Measurements from ENCODE around the gene KLC4.
A peak's percentile ranks its signal among the peaks of the same experiment; 100 is the strongest.
"Not testable (repeated sequence)": the region's sequence is repeated elsewhere in the genome, so short reads cannot be mapped to it uniquely, and the experiment has no call there.

KLC4 gene

GRCh38 chr6:43024436-43024835, 35.0 kb upstream of the KLC4 start:
- peak overlapping the region; percentile 24 for H3K4me3 Mint-ChIP-seq
- no peak for DNase-seq
- no peaks in the 10 kb centered on the region for H3K9me3 Mint-ChIP-seq
- peaks cover 85% of the 10 kb centered on the region for H3K36me3 Mint-ChIP-seq (ENCODE audit: low read depth)
- peaks cover 38% of the 10 kb centered on the region for H3K4me1 Mint-ChIP-seq (ENCODE audit: low read depth)
- H3K27me3 Mint-ChIP-seq, result no peaks in the 10 kb centered on the region
- H3K27ac Mint-ChIP-seq, result peak overlapping the region; percentile 84

- H3K4me3 Mint-ChIP-seq, result no peak overlapping the region
- H3K4me1 Mint-ChIP-seq (ENCODE audit: low read depth), result peaks cover 26% of the 10 kb centered on the region
- no peaks in the 10 kb centered on the region for H3K27me3 Mint-ChIP-seq
- peak overlapping the region; percentile 55 for H3K27ac Mint-ChIP-seq
- DNase-seq, result no peak
- peaks cover 81% of the 10 kb centered on the region for H3K36me3 Mint-ChIP-seq (ENCODE audit: low read depth)
- H3K9me3 Mint-ChIP-seq, result no peaks in the 10 kb centered on the region
Measured at GRCh38 chr6:43026365-43026764, 33.1 kb upstream of the KLC4 start.

DNA sequence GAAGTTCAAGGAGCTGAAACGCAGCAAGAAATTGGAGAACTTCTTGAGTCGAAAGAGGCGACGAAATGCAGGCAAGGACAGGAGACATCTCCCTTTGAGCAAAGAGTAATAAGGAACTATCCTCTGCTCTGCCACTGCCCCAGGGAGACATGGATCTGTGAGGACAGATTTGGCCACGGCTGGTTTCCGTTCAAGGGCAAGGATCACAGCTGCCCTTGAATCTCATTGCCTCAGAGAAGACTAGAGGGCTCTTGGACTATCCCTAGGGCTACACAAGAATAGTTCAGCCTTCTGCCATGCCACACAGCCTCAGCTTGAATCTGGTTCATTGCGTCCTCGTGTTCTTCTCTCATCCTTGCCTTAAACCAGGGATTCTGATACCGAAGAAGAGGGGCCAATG, 30.3 kb upstream of the KLC4 start:
- no peaks in the 10 kb centered on the region for H3K27me3 Mint-ChIP-seq
- DNase-seq, result no peak
- H3K4me1 Mint-ChIP-seq (ENCODE audit: low read depth), result peaks cover 17% of the 10 kb centered on the region
- H3K27ac Mint-ChIP-seq, result no peak overlapping the region
- peaks cover 94% of the 10 kb centered on the region for H3K36me3 Mint-ChIP-seq (ENCODE audit: low read depth)
- H3K9me3 Mint-ChIP-seq, result no peaks in the 10 kb centered on the region
- no peak overlapping the region for H3K4me3 Mint-ChIP-seq

- Mint-ChIP-seq H3K36me3 (ENCODE audit: low read depth) (peaks cover 89% of the 10 kb centered on the region), H3K4me3 (no peak overlapping the region), H3K27ac (peak overlapping the region; percentile 14)
Measured at GRCh38 chr6:43032326-43032725, 27.1 kb upstream of the KLC4 start.

DNA sequence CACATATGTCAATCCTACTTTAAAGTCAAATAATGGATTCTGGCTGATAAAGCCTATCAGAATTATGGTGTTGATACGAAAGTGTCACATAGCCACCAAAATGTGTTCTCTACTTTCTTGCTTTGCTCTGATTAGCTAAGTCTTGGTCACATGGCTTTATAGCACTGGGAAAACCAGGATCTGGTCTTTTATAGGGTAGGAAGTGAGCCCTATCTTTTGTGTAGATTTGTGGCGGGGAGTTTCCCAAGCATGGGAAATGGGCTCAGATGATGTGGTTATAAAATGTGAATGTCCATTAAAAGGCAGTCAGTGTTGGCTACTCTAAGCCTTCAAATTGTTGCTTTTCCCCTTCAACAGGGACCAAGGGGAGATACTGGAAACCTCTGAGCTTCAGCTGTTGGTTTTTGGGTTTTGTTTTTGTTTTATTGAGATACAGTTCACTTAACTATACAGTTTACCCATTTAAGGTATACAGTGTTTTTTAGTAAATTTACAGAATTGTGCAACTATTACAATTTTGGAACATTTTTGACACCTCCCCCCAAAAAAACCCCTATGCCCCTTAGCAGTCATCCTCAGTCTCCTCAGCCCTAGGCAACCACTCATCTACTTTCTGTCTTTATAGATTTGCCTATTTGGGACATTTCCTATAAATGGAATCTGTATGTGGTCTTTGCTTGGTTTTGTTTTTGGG, 25.8 kb upstream of the KLC4 start:
- peaks cover 5% of the 10 kb centered on the region for H3K4me1 Mint-ChIP-seq (ENCODE audit: low read depth)
- no peaks in the 10 kb centered on the region for H3K27me3 Mint-ChIP-seq
- no peak overlapping the region for H3K4me3 Mint-ChIP-seq
- no peaks in the 10 kb centered on the region for H3K9me3 Mint-ChIP-seq
- DNase-seq, result no peak
- peak overlapping the region; percentile 56 for H3K27ac Mint-ChIP-seq
- peaks cover 89% of the 10 kb centered on the region for H3K36me3 Mint-ChIP-seq (ENCODE audit: low read depth)

More at GRCh38 chr6:43032326-43032725, 27.1 kb upstream of the KLC4 start:
- Mint-ChIP-seq H3K4me1 (ENCODE audit: low read depth) (peaks cover 5% of the 10 kb centered on the region), H3K27me3 (no peaks in the 10 kb centered on the region), H3K9me3 (no peaks in the 10 kb centered on the region)
- no peak for DNase-seq

- H3K36me3 Mint-ChIP-seq (ENCODE audit: low read depth), result peaks cover 89% of the 10 kb centered on the region
- H3K27me3 Mint-ChIP-seq, result no peaks in the 10 kb centered on the region
- H3K4me1 Mint-ChIP-seq (ENCODE audit: low read depth), result peaks cover 5% of the 10 kb centered on the region
- no peak for DNase-seq
- H3K9me3 Mint-ChIP-seq, result no peaks in the 10 kb centered on the region
- H3K4me3 Mint-ChIP-seq, result no peak overlapping the region
- peak overlapping the region; percentile 56 for H3K27ac Mint-ChIP-seq
Measured at GRCh38 chr6:43034190-43034525, 25.3 kb upstream of the KLC4 start.

GRCh38 chr6:43035495-43036194, 23.8 kb upstream of the KLC4 start:
- no peaks in the 10 kb centered on the region for H3K9me3 Mint-ChIP-seq
- no peak overlapping the region for H3K4me3 Mint-ChIP-seq
- no peaks in the 10 kb centered on the region for H3K27me3 Mint-ChIP-seq
- peaks cover 89% of the 10 kb centered on the region for H3K36me3 Mint-ChIP-seq (ENCODE audit: low read depth)
- H3K27ac Mint-ChIP-seq, result peak overlapping the region; percentile 34
- DNase-seq, result no peak
- H3K4me1 Mint-ChIP-seq (ENCODE audit: low read depth), result peaks cover 5% of the 10 kb centered on the region

- H3K27ac Mint-ChIP-seq, result no peak overlapping the region
- no peaks in the 10 kb centered on the region for H3K9me3 Mint-ChIP-seq
- H3K36me3 Mint-ChIP-seq (ENCODE audit: low read depth), result peaks cover 89% of the 10 kb centered on the region
- H3K27me3 Mint-ChIP-seq, result no peaks in the 10 kb centered on the region
- H3K4me3 Mint-ChIP-seq, result no peak overlapping the region
- DNase-seq, result no peak
- H3K4me1 Mint-ChIP-seq (ENCODE audit: low read depth), result peaks cover 5% of the 10 kb centered on the region
Measured at GRCh38 chr6:43036712-43037111, 22.7 kb upstream of the KLC4 start.

GRCh38 chr6:43037197-43037596, 22.2 kb upstream of the KLC4 start:
- Mint-ChIP-seq H3K9me3 (no peaks in the 10 kb centered on the region), H3K27ac (peak overlapping the region; percentile 13), H3K4me1 (ENCODE audit: low read depth) (peaks cover 5% of the 10 kb centered on the region), H3K36me3 (ENCODE audit: low read depth) (peaks cover 87% of the 10 kb centered on the region), H3K4me3 (no peak overlapping the region), H3K27me3 (no peaks in the 10 kb centered on the region)
- DNase-seq, result no peak

DNA sequence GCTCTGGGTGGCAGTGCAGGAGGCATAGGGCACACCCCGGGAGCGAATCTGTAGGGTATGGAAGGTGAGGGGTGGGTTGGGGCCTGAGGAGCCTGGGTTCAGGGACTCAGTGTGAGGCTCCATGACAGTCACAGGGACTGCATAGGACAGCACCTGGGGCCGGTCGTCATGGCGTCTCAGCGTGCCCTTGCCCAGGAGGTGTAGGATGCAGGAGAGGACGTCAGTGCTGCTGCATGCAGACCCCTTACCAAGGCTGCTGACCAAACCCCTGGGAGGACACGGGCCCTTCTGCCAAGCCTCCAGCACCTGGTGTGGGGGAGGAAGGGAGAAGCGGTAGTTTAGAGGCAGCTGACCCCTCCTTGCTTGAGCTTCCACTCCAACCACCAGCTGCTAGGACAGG, 21.7 kb upstream of the KLC4 start:
- Mint-ChIP-seq H3K36me3 (ENCODE audit: low read depth) (peaks cover 87% of the 10 kb centered on the region), H3K27me3 (no peaks in the 10 kb centered on the region), H3K9me3 (no peaks in the 10 kb centered on the region), H3K4me1 (ENCODE audit: low read depth) (peaks cover 5% of the 10 kb centered on the region), H3K27ac (peak overlapping the region; percentile 63), H3K4me3 (no peak overlapping the region)
- DNase-seq, result no peak

DNA sequence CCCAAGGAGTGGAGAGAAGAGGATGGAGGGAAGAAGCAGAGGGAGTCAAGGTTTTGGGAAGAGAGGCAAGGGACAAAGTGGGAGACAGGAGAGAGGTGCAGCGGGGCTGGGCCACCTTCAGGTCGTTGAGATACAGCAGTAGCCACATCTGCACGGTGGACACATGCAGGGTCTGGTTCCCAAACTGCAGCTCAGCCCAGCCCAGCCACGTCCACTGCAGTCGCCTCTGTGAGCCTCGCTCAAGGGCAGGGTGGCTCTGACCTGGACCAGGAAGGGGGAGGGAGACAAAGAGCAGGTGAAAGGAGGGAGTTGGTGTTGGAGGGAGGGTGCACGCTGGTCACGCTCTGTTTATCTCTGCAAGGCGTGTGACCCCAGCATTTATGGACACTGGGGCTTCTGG, 20.7 kb upstream of the KLC4 start:
- DNase-seq, result no peak
- Mint-ChIP-seq H3K36me3 (ENCODE audit: low read depth) (peaks cover 86% of the 10 kb centered on the region), H3K4me3 (no peak overlapping the region), H3K27me3 (no peaks in the 10 kb centered on the region), H3K9me3 (no peaks in the 10 kb centered on the region), H3K27ac (no peak overlapping the region), H3K4me1 (ENCODE audit: low read depth) (no peaks in the 10 kb centered on the region)

DNA sequence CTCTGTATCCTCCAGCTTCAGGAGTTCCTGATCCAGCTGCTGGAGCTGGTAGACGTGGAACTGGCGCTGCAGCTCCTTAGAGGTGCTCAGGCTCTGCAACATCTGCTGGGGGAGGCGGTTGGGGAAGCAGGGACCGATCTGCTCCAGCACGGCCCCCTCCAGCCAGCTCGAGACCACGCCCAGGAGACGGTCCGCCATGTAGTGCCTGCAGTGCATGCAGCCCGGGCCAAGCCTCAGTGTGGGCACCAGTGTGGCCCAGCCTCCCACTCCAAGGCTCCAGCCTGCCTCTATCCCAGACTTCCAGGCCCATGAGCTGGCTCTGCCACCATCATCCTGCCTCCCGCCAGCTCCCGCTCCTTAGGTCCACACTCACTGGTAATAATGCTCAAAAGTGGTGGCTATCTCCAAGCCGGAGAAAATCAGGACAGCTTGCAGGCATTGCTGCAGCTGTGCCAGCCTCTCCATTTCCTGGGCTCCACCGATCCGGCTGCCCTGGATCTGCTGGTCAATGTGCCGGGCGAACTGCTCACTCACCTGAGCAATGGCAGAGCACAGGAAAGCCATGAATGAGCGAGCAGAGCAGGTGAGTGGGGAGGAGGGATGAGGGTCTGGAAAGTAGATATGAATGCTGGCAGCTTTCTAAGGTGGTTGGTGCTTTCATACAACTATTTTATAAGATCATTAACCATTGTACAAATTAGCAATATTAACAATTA, 18.7 kb upstream of the KLC4 start:
- H3K4me1 Mint-ChIP-seq (ENCODE audit: low read depth), result no peaks in the 10 kb centered on the region
- peaks cover 83% of the 10 kb centered on the region for H3K36me3 Mint-ChIP-seq (ENCODE audit: low read depth)

GRCh38 chr6:43041475-43041874, 18.0 kb upstream of the KLC4 start:
- H3K9me3 Mint-ChIP-seq; DNase-seq; H3K27me3 Mint-ChIP-seq; H3K4me3 Mint-ChIP-seq; H3K4me1 Mint-ChIP-seq (ENCODE audit: low read depth); H3K27ac Mint-ChIP-seq: not testable (repeated sequence)
- peaks cover 86% of the 10 kb centered on the region for H3K36me3 Mint-ChIP-seq (ENCODE audit: low read depth)

More for the DNA sequence above, 18.7 kb upstream of the KLC4 start:
- no peak overlapping the region for H3K4me3 Mint-ChIP-seq
- no peak for DNase-seq
- H3K9me3 Mint-ChIP-seq, result no peaks in the 10 kb centered on the region
- H3K27me3 Mint-ChIP-seq, result no peaks in the 10 kb centered on the region
- peak overlapping the region; percentile 67 for H3K27ac Mint-ChIP-seq

DNA sequence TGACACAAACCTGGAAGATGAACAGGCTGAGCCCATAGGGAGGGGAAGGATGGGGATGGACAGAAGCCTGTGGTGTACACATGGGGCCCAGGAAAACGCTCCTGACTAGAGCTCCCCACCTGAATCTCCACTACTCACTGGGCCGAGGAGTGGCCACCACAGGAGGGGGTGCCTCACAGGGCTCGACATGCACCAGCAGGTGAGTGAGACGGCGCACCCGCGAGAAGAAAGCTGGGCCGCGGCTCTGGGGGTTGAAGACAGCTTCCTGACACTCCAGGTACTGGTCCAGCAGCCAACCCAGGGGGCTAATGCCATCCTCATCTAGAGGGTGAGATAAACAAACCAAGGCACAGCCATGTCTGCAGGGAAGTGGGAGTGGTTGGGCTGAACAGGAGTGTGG, 16.1 kb upstream of the KLC4 start:
- Mint-ChIP-seq H3K27ac (no peak overlapping the region), H3K9me3 (no peaks in the 10 kb centered on the region), H3K36me3 (ENCODE audit: low read depth) (peaks cover 83% of the 10 kb centered on the region), H3K4me1 (ENCODE audit: low read depth) (no peaks in the 10 kb centered on the region), H3K27me3 (no peaks in the 10 kb centered on the region), H3K4me3 (no peak overlapping the region)
- no peak for DNase-seq

DNA sequence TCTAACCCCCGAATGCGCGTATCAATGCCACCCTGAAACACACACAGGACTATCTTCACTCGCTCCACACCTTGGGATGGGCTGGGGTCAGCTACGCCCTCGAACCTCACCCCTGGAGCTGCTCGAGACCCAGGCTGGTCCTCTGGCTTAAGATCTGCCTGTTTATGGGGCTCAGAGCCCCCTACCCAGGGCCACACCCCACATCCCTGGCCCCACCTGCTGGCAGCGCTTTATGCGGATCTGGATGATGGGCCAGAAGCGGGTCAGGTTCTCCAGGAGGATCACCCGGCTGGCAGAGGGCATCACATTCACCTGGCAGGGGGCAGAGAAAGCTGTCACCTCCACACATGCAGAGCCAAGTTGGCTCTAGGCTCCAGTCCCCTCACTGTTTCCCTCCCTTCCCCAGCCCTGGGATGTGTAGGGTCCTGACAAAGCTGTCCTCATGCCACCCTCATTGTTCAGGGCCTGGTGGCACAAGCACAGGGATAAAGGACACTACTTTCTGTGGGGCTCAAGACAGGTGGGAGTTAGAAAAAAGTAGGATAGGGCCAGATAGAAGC, 14.0 kb upstream of the KLC4 start:
- no peak overlapping the region for H3K4me3 Mint-ChIP-seq
- no peaks in the 10 kb centered on the region for H3K9me3 Mint-ChIP-seq
- H3K27ac Mint-ChIP-seq, result peak overlapping the region; percentile 59
- H3K4me1 Mint-ChIP-seq (ENCODE audit: low read depth), result peaks cover under 1% of the 10 kb centered on the region
- no peaks in the 10 kb centered on the region for H3K27me3 Mint-ChIP-seq
- DNase-seq, result no peak
- peaks cover 85% of the 10 kb centered on the region for H3K36me3 Mint-ChIP-seq (ENCODE audit: low read depth)

Measured in activated T-cell treated with anti-CD3 and anti-CD28 coated beads, Interleukin-2, amount 50 U/mL, for 24 hours (primary cell).